ENCODE measurements around the gene BRPF1. TPM values are rescaled to one million over a fixed set of nuclear protein-coding genes. Genes with fewer than 3 reads are reported as not detected.

Gene BRPF1
- total and polyA plus RNA-seq, 4 donors, result 8.3 to 26.4 (median 16.0) TPM

DNA sequence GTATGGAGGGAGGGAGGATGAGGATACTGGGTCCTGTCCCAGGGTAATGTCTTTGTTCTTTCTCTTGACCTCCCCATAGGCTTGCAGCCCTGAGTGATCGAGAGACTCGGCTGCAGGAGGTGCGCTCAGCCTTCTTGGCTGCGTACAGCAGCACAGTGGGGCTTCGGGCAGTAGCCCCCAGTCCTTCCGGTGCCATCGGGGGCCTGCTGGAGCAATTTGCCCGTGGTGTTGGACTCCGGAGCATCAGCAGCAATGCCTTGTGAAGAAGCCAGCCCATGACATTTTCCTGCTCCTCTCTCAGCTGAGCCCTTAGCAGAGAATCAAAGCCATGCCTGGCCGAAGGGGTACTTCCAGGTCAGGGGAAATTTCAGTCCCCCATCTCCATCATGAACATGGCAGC is 29.8 kb upstream of the BRPF1 start:
- peaks cover 7 to 47% (median 11%) of the 10 kb centered on the region in 4 donors for H3K36me3 ChIP-seq (ENCODE audit: control insufficient read depth in 4 of 4, insufficient read depth in 4 of 4, low read length in 4 of 4)
- 96 to 97% methylated on average over 10 of the region's 10 CpGs for WGBS, 2 donors
- TF ChIP-seq CTCF (IDR thresholded peaks at IDR 0.05; ENCODE audit: control extremely low read depth, extremely low read depth), result no peak
- peaks cover 0 to 16% (median 0%) of the 10 kb centered on the region in 5 donors for H3K4me1 ChIP-seq (ENCODE audit: control insufficient read depth in 5 of 5, insufficient read depth in 5 of 5, low read length in 5 of 5)
- ATAC-seq (ENCODE audit: insufficient read depth, low FRiP score) (no peak), DNase-seq (no peak)
- no peak overlapping the region for H3K4me3 ChIP-seq
- peaks cover 0 to 4% (median 0%) of the 10 kb centered on the region in 4 donors for H3K9me3 ChIP-seq (ENCODE audit: control insufficient read depth in 4 of 4, insufficient read depth in 3 of 4, low read length in 3 of 4)
- H3K27ac ChIP-seq (ENCODE audit: low read depth in 1 of 2, low read length in 1 of 2), result no peak overlapping the region
- peaks cover 0 to 17% (median 4%) of the 10 kb centered on the region in 3 donors for H3K27me3 ChIP-seq (ENCODE audit: control insufficient read depth in 3 of 3, insufficient read depth in 3 of 3, low read length in 2 of 3)
- no peak overlapping the region for H3K9ac ChIP-seq (ENCODE audit: insufficient read depth in 1 of 2, low read length in 2 of 2)

DNA sequence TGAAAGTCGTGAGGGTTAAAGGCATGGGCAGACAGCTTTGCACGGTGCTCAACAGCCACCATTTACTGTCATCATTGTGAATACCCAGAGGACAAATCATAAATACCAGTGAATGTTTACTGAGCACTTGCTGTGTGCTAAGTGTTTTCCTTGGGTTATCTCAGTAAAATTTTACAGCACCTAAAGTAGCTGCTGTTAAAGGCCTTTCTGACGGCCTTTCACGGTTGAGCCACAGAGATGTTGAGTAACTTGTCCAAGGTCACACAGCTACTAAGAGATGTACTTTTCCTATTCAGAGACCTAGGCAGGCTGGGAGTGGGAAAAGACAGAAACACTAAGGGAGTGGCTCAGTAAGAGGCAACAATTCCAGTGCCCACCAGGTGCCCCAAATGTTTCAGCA is 28.3 kb upstream of the BRPF1 start:
- no peak overlapping the region for H3K4me3 ChIP-seq
- peaks cover 1 to 34% (median 9%) of the 10 kb centered on the region in 4 donors for H3K36me3 ChIP-seq (ENCODE audit: control insufficient read depth in 4 of 4, insufficient read depth in 4 of 4, low read length in 4 of 4)

DNA sequence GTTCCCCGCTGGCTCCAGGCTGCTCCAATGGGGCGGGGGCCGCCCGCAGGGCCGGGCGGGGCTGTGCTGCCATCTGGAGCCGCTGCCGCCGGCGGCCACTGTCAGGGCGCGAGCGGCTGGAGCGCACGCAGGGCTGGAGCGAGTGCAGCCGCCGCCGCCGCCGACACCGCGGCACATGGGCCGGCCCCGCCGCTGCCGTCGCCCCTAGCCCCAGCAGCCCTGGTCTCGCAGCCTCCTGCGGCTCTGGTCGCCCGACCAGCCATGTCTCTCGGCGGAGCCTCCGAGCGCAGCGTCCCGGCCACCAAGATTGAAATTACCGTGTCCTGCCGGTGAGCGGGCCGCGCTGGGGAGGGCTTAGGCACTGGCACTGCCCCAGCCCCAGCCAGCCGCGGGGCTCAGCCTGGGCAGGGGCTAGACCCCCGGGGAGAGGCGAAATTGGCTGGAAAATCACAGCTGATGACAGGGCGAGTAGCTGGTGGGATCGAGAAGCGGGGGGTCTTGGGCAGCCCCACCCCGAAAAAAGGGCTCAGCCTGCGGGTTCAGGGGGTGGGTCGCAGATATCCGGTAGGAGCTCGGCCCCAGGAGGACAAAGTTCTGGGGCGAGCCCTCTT is 27.7 kb upstream of the BRPF1 start, which contains the start of gene CPNE9:
Gene CPNE9 (plus strand): TSS at position 98 of the 611 bp plus-strand sequence. CDS start 164 bp downstream, at position 262.
- no peak for DNase-seq
- ATAC-seq (ENCODE audit: insufficient read depth, low FRiP score), result no peak

More for the DNA sequence above, 28.3 kb upstream of the BRPF1 start:
- 86 to 91% methylated on average over 4 of the region's 4 CpGs for WGBS, 2 donors
- no peak for ATAC-seq (ENCODE audit: insufficient read depth, low FRiP score)
- Histone ChIP-seq H3K9me3 (ENCODE audit: control insufficient read depth in 4 of 4, insufficient read depth in 3 of 4, low read length in 3 of 4) (peaks cover 0 to 5% (median 0%) of the 10 kb centered on the region in 4 donors), H3K4me1 (ENCODE audit: control insufficient read depth in 5 of 5, insufficient read depth in 5 of 5, low read length in 5 of 5) (peaks cover 0 to 16% (median 0%) of the 10 kb centered on the region in 5 donors), H3K27me3 (ENCODE audit: control insufficient read depth in 3 of 3, insufficient read depth in 3 of 3, low read length in 2 of 3) (peaks cover 0 to 17% (median 4%) of the 10 kb centered on the region in 3 donors), H3K9ac (ENCODE audit: insufficient read depth in 1 of 2, low read length in 2 of 2) (no peak overlapping the region), H3K27ac (ENCODE audit: low read depth in 1 of 2, low read length in 1 of 2) (no peak overlapping the region)
- no peak for TF ChIP-seq CTCF (IDR thresholded peaks at IDR 0.05; ENCODE audit: control extremely low read depth, extremely low read depth)
- DNase-seq, result no peak

More for the DNA sequence above, 27.7 kb upstream of the BRPF1 start, which contains the start of gene CPNE9:
- H3K9me3 ChIP-seq (ENCODE audit: control insufficient read depth in 4 of 4, insufficient read depth in 3 of 4, low read length in 3 of 4), result peaks cover 0 to 5% (median 0%) of the 10 kb centered on the region in 4 donors
- H3K9ac ChIP-seq (ENCODE audit: insufficient read depth in 1 of 2, low read length in 2 of 2), result no peak within 1 kb of the TSS
- H3K27ac ChIP-seq (ENCODE audit: low read depth in 1 of 2, low read length in 1 of 2), result no peak within 1 kb of the TSS
- peaks cover 0 to 29% (median 9%) of the 10 kb centered on the region in 4 donors for H3K36me3 ChIP-seq (ENCODE audit: control insufficient read depth in 4 of 4, insufficient read depth in 4 of 4, low read length in 4 of 4)
- TF ChIP-seq CTCF (IDR thresholded peaks at IDR 0.05; ENCODE audit: control extremely low read depth, extremely low read depth), result no peak
- 2 to 4% methylated on average over 50 to 56 of the region's 56 CpGs for WGBS, 2 donors
- H3K4me3 ChIP-seq, result peak within 1 kb of the TSS; percentile 13
- H3K4me1 ChIP-seq (ENCODE audit: control insufficient read depth in 5 of 5, insufficient read depth in 5 of 5, low read length in 5 of 5), result peaks cover 0 to 16% (median 0%) of the 10 kb centered on the region in 5 donors
- peaks cover 0 to 17% (median 4%) of the 10 kb centered on the region in 3 donors for H3K27me3 ChIP-seq (ENCODE audit: control insufficient read depth in 3 of 3, insufficient read depth in 3 of 3, low read length in 2 of 3)
